Limb (tissue), 2 donors: Measurements from ENCODE around the gene RBBP8.
A peak's percentile ranks its signal among the peaks of the same experiment; 100 is the strongest.
"Not testable (repeated sequence)": the region's sequence is repeated elsewhere in the genome, so short reads cannot be mapped to it uniquely, and the experiment has no call there.

ENCODE experiments used
- DNase-seq, 2 donors: peaks; one replicate each; pipeline ENCODE4 v3.0.0-alpha.2; 2016; ENCODE audit errors: extremely low spot score in 2 of 2

Gene RBBP8

GRCh38 chr18:22943847-22944246, 10.7 kb downstream of the RBBP8 start:
- no peak for DNase-seq

- no peak for DNase-seq
These were observed 13.1 kb downstream of the RBBP8 start for GRCh38 chr18:22946217-22946616.

- no peak for DNase-seq
These were observed 13.7 kb downstream of the RBBP8 start for GRCh38 chr18:22946846-22947245.

GRCh38 chr18:22951823-22952222, 18.7 kb downstream of the RBBP8 start:
- no peak for DNase-seq

GRCh38 chr18:22952525-22952924, 19.4 kb downstream of the RBBP8 start:
- DNase-seq, result no peak

GRCh38 chr18:22953982-22954381, 20.9 kb downstream of the RBBP8 start:
- not testable (repeated sequence) for DNase-seq

GRCh38 chr18:22956226-22956625, 23.1 kb downstream of the RBBP8 start:
- DNase-seq, result no peak

- no peak for DNase-seq
These were observed 28.0 kb downstream of the RBBP8 start for GRCh38 chr18:22961156-22961555.

- DNase-seq, result no peak
These were observed 28.9 kb downstream of the RBBP8 start for GRCh38 chr18:22962004-22962403.

GRCh38 chr18:22964116-22964515, 31.0 kb downstream of the RBBP8 start:
- no peak for DNase-seq

- no peak for DNase-seq
These were observed 31.6 kb downstream of the RBBP8 start for GRCh38 chr18:22964722-22965121.

GRCh38 chr18:22971038-22971437, 37.9 kb downstream of the RBBP8 start:
- DNase-seq, result no peak

GRCh38 chr18:22974001-22974400, 40.9 kb downstream of the RBBP8 start:
- DNase-seq, result no peak

GRCh38 chr18:22974707-22975106, 41.6 kb downstream of the RBBP8 start:
- no peak for DNase-seq

GRCh38 chr18:22975508-22975907, 42.4 kb downstream of the RBBP8 start:
- no peak for DNase-seq

- no peak for DNase-seq
These were observed 44.9 kb downstream of the RBBP8 start for GRCh38 chr18:22977847-22978701.

GRCh38 chr18:22980394-22980793, 47.3 kb downstream of the RBBP8 start:
- DNase-seq, result no peak

GRCh38 chr18:22981274-22982133, 48.4 kb downstream of the RBBP8 start:
- no peak for DNase-seq

GRCh38 chr18:22983175-22983574, 50.0 kb downstream of the RBBP8 start:
- DNase-seq, result peak in 1 of 2 donors; percentile 63

- DNase-seq, result no peak
These were observed 52.1 kb downstream of the RBBP8 start for GRCh38 chr18:22985250-22985649.

- no peak for DNase-seq
These were observed 54.5 kb downstream of the RBBP8 start for GRCh38 chr18:22987547-22988189.

GRCh38 chr18:22988208-22988607, 55.1 kb downstream of the RBBP8 start:
- no peak for DNase-seq
